Activated CD4-positive, alpha-beta T cell treated with anti-CD3 and anti-CD28 coated beads, Interleukin-2, Interleukin-6, amounts not matched to agents 100 ng/mL and 50 ng/mL, durations not matched to agents 16 hours and 8 hours (primary cell): ENCODE results near the gene AQP2.
"Not testable (repeated sequence)": the region's sequence is repeated elsewhere in the genome, so short reads cannot be mapped to it uniquely, and the experiment has no call there.

ENCODE experiments used
- DNase-seq: peaks from one replicate; pipeline ENCODE4 v3.0.0-alpha.2; 2020

The AQP2 gene

DNA sequence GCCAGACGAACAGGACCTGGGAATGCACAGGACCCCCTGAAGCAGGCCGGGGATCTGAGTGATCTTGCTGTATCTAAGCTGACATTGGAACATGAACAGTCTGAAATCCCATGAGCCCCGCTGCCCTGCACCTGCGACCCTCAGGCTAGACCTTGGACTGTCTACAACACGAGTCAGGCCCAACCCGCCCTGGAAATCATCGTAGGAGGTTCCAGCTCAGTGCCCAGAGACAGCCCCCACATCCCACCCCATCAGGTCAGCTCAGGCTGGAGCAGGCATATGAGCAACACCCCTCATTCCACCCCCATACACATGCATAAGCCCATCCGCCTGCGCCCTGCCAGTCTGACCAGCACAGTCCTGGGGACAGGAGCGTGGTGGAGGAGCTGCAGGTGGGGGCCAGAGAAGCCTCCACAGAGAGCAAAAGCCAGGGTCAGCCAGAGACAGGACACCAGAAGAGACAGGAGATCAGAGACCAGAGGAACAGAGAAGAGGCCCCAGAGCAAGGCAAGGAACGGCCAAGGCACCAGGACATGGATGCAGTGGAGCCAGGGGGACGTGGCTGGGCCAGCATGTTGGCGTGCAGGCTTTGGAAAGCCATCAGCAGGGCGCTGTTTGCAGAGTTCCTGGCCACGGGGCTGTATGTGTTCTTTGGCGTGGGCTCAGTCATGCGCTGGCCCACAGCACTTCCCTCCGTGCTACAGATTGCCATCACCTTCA lies 22.3 kb downstream of the AQP2 start, which contains the start of gene AQP6:
Gene AQP6 (plus strand): TSS at position 307 of the 720 bp plus-strand sequence. CDS start 227 bp downstream, at position 534.
- no peak for DNase-seq

DNA sequence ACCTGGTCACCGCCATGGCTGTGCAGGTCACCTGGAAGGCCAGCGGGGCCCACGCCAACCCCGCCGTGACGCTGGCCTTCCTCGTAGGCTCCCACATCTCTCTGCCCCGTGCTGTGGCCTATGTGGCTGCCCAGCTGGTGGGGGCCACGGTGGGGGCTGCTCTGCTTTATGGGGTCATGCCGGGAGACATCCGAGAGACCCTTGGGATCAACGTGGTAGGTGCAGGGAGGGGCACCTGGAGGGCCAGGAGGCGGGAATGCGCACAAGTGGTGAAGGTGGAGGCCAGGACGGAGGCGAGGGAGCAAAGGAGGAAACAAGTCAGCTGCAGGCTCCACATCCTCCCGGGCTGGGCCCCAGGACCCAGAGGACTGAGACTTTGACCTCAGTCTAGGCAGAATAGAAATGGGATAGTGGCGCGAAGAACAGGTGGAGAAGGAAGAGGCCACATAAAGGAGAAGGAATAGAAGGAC lies 22.9 kb downstream of the AQP2 start:
- DNase-seq = no peak

DNA sequence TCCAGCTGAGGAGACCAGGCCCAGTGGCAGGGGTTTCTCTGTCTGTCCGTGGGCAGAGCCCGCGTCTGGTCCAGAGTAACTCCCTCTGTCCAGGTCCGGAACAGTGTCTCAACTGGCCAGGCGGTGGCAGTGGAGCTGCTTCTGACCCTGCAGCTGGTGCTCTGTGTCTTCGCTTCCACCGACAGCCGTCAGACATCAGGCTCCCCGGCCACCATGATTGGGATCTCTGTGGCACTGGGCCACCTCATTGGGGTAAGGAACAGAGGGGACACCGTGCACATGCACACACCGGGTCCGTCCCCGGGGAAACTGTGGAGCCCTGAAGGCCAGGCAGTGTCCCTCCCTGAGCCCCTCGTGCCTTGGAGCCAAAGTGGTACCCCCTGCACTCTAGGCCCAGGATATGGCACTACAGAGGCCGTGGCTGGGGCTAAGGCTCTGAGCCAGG lies 23.7 kb downstream of the AQP2 start:
- no peak for DNase-seq

GRCh38 chr12:49974677-49975317 lies 24.3 kb downstream of the AQP2 start:
- DNase-seq = no peak

- DNase-seq = no peak
Measured at GRCh38 chr12:49975318-49975761, 24.8 kb downstream of the AQP2 start.

DNA sequence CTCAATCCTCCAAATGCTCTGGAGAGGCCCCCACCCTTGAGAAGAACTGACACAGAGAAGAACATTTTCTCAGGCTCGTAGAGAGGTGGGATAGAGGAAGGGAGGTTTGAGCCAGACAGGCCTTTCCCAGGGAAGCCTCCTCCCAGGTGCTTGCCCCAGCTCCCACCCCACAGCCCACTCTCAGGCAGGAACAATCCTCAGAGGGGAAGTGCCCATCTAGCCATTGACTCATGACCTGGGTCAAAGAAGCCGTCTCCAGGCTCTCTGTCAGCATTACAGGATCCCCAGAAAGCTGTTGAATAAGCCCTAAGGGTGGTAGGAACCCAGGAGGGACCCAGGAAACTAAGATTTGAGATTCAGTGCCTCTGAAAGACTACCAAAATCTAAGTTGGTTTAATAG lies 26.0 kb downstream of the AQP2 start:
- DNase-seq = no peak

DNA sequence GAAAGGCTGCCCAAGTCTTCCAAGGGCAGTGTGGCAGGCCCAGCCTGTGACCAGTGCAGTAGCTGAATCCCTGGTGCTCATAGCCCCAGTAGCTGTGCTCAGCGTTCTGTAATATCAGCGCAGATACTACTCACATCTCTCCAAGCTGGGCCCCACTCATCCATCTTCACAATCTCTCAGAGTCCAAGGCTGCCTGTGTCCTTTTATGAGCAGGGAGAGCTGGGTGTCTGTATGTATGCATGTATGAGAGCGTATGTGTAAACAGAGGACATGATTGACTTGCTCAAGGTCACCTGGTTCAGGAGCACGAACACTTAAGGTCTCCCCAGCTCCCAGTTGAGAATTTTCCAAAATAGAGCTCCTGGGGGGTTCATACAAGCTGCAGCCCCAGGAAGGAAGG lies 27.6 kb downstream of the AQP2 start:
- DNase-seq = no peak

GRCh38 chr12:49979016-49979586 lies 28.6 kb downstream of the AQP2 start:
- DNase-seq = no peak

DNA sequence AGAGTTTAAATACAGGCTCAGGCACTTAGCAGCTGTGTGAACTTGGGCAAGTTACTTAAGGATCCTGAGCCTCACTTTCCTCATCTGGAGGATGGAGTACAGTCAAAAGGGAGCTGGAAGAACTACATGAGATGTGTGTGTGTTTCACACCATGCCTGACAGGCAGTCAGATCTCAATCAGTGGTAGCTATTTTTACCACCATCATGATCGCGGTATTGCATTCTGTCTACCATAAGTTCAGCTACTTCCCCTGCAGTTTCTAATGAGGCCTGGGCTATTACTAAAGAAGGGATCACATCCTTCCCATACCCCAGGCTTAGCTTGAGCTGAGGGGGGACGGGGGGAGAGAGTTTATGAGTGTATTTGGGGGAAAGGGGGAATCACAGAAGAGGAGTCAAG lies 29.3 kb downstream of the AQP2 start:
- no peak for DNase-seq

GRCh38 chr12:49980501-49981349 lies 30.2 kb downstream of the AQP2 start:
- DNase-seq = no peak

GRCh38 chr12:49982246-49983087 lies 31.9 kb downstream of the AQP2 start:
- DNase-seq = no peak

DNA sequence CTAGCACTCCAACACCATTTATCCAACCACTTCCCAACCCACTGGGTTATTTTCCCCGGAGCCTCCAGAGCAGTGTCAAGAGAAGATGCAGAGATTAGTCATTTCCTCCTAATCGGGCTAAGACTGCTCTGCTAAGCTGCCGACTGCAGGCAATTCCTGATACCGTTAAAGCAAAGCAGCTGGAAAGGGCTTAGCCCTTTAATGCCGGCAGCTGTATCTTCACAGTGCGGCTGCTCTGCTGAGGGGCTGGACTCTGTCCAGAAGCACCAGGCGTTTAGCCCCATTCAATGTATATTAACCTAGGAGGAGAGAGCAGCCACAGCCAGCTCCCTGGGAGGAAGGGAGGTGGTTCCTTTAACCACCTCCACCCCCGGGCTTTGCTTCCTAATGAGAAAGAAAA lies 33.4 kb downstream of the AQP2 start:
- DNase-seq = no peak

- DNase-seq = no peak
Measured at GRCh38 chr12:49984476-49985359, 34.2 kb downstream of the AQP2 start.

- DNase-seq = no peak
Measured at GRCh38 chr12:49985981-49986380, 35.4 kb downstream of the AQP2 start.

DNA sequence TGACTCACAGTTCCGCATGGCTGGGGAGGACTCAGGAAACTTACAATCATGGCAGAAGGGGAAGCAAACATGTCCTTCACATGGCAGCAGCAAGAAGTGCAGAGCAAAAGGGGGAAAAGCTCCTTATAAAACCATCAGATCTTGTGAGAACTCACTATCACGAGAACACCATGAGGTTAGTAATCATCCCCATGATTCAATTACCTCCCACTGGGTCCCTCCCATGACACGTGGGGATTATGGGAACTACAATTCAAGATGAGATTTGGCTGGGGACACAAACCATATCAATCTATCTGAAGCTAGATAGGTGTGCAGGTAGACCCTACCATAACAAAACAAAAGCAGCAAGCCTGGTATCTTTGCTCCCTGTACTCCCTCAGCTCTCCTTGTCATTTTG lies 35.9 kb downstream of the AQP2 start:
- not testable (repeated sequence) for DNase-seq

DNA sequence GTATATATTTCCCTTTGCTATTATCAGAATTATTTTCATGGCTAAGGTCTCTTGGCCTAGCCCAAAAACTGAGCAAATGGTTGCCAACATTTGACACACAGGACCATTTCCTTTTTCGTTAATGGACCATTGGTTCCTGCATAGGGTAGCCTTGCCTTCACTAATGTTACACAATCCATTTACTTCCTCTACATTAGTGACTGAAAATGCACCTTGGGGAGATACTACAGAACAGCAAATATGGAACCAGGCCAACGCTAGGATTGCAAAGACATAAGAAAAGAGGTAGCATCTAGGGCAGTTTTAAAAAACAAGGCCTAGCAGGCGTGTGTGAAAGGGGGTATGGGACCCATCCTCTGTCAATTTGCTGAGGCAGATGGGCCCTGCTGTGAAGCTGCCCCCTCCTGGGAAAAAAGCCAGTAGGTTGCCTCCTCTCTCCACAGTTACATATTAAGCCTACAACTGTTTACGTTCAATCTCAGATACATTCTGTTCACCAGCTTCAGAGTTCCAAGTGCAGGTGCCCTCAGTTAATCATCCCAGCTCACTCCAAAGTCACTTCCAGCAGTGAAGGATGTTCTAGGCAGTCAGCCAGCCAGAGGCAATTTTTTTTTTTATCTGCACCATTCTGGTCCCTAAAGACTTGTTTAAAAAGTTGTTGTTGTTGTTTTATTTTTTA lies 37.2 kb downstream of the AQP2 start:
- no peak for DNase-seq

DNA sequence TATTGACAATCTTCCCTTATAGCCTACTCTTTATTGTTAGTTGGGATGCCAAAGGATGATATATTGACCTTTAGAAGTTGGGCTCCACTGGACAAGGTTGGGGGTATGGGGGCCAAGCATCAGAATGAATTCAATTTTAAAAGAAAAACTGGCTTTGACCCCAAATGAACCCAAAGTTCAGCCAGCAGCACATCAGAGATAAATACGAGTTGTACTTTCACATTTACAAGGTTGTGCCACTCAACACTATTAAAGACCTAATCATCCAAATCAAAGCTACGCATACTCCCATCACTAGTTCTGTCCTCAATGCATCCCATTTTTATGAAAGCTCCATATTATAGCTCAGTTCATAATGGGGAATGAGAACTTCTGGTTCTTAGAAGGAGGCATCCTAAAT lies 38.9 kb downstream of the AQP2 start:
- DNase-seq = not testable (repeated sequence)

- DNase-seq = no peak
Measured at GRCh38 chr12:49990273-49990672, 39.7 kb downstream of the AQP2 start.

DNA sequence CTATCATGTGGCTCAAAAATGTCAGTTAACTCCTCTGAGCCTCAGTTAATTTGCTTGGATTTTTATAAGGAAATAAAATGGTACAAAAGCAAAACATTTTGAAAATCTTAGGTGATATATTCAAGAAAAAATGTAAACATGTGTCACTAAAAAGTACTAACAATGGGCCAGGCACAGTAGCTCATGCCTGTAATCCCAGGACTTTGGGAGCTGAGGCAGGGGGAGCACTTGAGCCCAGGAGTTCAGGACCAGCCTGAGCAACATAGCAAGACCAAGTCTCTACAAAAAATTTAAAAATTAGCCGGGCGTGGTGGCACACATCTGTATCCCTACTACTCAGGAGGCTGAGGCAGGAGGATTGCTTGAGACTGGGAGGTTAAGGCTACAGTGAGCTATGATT lies 47.9 kb downstream of the AQP2 start:
- DNase-seq = no peak

GRCh38 chr12:50003595-50003994 lies 53.1 kb downstream of the AQP2 start:
- DNase-seq = no peak
